Testis (tissue), 2 donors: Measurements from ENCODE around the gene NIN.

ENCODE experiments used
- POLR2A ChIP-seq: fragments of 450-650 bp; IDR thresholded peaks from one replicate; pipeline ENCODE4 v1.6.1; 2017; ENCODE audit warnings: antibody characterized with exemption, mild to moderate bottlenecking, moderate library complexity
- TF ChIP-seq, protein P1 (sequence below), 3 experiments: fragments of 450-650 bp in 2 of 3; fragments of 200-600 bp in 1 of 3; sonication (generic) in 1 of 3; IDR thresholded peaks; one replicate each; pipeline ENCODE4 v1.5.1; 2016 to 2019; ENCODE audit warnings: antibody characterized with exemption in 3 of 3, mild to moderate bottlenecking in 2 of 3, moderate library complexity in 1 of 3

GRCh38 chr14:50822501-50823042 lies 8.4 kb downstream of the NIN start:
- TF ChIP-seq, protein P1, sequence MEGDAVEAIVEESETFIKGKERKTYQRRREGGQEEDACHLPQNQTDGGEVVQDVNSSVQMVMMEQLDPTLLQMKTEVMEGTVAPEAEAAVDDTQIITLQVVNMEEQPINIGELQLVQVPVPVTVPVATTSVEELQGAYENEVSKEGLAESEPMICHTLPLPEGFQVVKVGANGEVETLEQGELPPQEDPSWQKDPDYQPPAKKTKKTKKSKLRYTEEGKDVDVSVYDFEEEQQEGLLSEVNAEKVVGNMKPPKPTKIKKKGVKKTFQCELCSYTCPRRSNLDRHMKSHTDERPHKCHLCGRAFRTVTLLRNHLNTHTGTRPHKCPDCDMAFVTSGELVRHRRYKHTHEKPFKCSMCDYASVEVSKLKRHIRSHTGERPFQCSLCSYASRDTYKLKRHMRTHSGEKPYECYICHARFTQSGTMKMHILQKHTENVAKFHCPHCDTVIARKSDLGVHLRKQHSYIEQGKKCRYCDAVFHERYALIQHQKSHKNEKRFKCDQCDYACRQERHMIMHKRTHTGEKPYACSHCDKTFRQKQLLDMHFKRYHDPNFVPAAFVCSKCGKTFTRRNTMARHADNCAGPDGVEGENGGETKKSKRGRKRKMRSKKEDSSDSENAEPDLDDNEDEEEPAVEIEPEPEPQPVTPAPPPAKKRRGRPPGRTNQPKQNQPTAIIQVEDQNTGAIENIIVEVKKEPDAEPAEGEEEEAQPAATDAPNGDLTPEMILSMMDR (IDR thresholded peaks at IDR 0.05), result no peak
- no peak for TF ChIP-seq POLR2A
